ENCODE results near the gene PDE8B.

GRCh38 chr5:77277759-77278158 is 67.3 kb downstream of the PDE8B start:
- no peak for TF ChIP-seq CTCF (IDR thresholded peaks at IDR 0.05)
- no peak for TF ChIP-seq POLR2A (IDR thresholded peaks at IDR 0.05)

Data from right lobe of liver (tissue), 4 donors.